H1 (cell line): ENCODE measurements around the gene RECK. TPM values are rescaled to one million over a fixed set of nuclear protein-coding genes. Genes with fewer than 3 reads are reported as not detected.

Experiments used
- CHD1 ChIP-seq: IDR thresholded peaks from 2 replicates; pipeline ENCODE4 v1.6.1; 2012; ENCODE audit warnings: low read depth, low read length, improper control_type of control experiment
- GABPA ChIP-seq: IDR thresholded peaks from 2 replicates; pipeline ENCODE4 v1.6.1; 2011; ENCODE audit warnings: mild to moderate bottlenecking, low read length, moderate library complexity, borderline replicate concordance; ENCODE audit not compliant: insufficient read depth
- KDM4A ChIP-seq: IDR thresholded peaks from one replicate; pipeline ENCODE4 v1.7.1; 2012; ENCODE audit warnings: low read depth, mild to moderate bottlenecking, moderate library complexity, low read length, inconsistent platforms; ENCODE audit not compliant: severe bottlenecking
- MAX ChIP-seq: IDR thresholded peaks from 2 replicates; pipeline ENCODE4 v1.6.1; 2012; ENCODE audit warnings: inconsistent platforms
- RBBP5 ChIP-seq: IDR thresholded peaks from 2 replicates; pipeline ENCODE4 v1.7.1; 2012; ENCODE audit warnings: low read depth, mild to moderate bottlenecking, inconsistent platforms, low read length, moderate library complexity, borderline replicate concordance
- SRF ChIP-seq: IDR thresholded peaks from 2 replicates; pipeline ENCODE4 v1.6.1; 2011; ENCODE audit warnings: mild to moderate bottlenecking, low read depth, low read length, moderate library complexity
- TAF1 ChIP-seq: IDR thresholded peaks from 2 replicates; pipeline ENCODE4 v1.6.1; 2011; ENCODE audit warnings: mild to moderate bottlenecking, low read depth, low read length
- polyA plus RNA-seq, 7 experiments: library from polyadenylated mRNA; depleted of rRNA in 3 of 7; stranded (reverse) in 5 of 7; unstranded in 2 of 7; fragments of >200 nt in 5 of 7; fragments of 200-250 nt in 2 of 7; gene quantifications; 1 replicate in 5 of 7; 2 replicates in 1 of 7; 4 replicates in 1 of 7; pipeline versions ENCODE4 v1.2.1 to v1.2.3, GENCODE V29; 2011 to 2013; ENCODE audit warnings: missing spikeins in 2 of 7, mixed read lengths in 2 of 7
- total RNA-seq: library from RNA; stranded (reverse); fragmentation: NEBNext Ultra II Directional; extraction: Animal tissue kit (Norgen Biotek cat#: 25700); gene quantifications from 2 replicates; pipeline ENCODE4 v1.2.1, GENCODE V29; 2021
- TF ChIP-seq, protein P1 (sequence below): fragments of 300-600 bp; sonication (generic); IDR thresholded peaks from 2 replicates; pipeline ENCODE4 v1.7.1; 2012; ENCODE audit warnings: low read length, moderate library complexity, mild to moderate bottlenecking, inconsistent platforms; ENCODE audit not compliant: insufficient replicate concordance

RECK gene
- total and polyA plus RNA-seq, 2 of the 8 experiments (the other 6 are each of a cell fraction or from before 2014, with no cell fraction given): 5.4 to 9.8 TPM

DNA sequence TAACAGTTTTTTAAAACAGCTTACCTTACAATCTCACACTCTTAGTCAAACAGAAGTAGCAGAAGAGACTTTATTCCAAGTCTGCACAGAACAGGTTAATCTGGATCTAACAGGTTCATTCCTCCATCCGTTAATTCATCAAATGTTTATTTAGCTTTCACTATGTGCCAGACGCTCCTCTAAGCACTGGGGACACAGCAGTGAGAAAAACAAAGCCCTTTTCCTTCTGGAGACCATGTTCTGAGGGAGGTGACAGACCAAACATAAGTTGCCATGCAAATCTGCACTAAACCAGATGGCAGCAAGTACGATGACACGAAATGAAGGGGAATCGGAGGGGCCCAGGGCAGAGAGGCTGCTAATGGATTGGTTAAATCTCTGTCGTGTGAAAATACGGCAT, 82.8 kb downstream of the RECK start (continued):
- TF ChIP-seq, protein P1, sequence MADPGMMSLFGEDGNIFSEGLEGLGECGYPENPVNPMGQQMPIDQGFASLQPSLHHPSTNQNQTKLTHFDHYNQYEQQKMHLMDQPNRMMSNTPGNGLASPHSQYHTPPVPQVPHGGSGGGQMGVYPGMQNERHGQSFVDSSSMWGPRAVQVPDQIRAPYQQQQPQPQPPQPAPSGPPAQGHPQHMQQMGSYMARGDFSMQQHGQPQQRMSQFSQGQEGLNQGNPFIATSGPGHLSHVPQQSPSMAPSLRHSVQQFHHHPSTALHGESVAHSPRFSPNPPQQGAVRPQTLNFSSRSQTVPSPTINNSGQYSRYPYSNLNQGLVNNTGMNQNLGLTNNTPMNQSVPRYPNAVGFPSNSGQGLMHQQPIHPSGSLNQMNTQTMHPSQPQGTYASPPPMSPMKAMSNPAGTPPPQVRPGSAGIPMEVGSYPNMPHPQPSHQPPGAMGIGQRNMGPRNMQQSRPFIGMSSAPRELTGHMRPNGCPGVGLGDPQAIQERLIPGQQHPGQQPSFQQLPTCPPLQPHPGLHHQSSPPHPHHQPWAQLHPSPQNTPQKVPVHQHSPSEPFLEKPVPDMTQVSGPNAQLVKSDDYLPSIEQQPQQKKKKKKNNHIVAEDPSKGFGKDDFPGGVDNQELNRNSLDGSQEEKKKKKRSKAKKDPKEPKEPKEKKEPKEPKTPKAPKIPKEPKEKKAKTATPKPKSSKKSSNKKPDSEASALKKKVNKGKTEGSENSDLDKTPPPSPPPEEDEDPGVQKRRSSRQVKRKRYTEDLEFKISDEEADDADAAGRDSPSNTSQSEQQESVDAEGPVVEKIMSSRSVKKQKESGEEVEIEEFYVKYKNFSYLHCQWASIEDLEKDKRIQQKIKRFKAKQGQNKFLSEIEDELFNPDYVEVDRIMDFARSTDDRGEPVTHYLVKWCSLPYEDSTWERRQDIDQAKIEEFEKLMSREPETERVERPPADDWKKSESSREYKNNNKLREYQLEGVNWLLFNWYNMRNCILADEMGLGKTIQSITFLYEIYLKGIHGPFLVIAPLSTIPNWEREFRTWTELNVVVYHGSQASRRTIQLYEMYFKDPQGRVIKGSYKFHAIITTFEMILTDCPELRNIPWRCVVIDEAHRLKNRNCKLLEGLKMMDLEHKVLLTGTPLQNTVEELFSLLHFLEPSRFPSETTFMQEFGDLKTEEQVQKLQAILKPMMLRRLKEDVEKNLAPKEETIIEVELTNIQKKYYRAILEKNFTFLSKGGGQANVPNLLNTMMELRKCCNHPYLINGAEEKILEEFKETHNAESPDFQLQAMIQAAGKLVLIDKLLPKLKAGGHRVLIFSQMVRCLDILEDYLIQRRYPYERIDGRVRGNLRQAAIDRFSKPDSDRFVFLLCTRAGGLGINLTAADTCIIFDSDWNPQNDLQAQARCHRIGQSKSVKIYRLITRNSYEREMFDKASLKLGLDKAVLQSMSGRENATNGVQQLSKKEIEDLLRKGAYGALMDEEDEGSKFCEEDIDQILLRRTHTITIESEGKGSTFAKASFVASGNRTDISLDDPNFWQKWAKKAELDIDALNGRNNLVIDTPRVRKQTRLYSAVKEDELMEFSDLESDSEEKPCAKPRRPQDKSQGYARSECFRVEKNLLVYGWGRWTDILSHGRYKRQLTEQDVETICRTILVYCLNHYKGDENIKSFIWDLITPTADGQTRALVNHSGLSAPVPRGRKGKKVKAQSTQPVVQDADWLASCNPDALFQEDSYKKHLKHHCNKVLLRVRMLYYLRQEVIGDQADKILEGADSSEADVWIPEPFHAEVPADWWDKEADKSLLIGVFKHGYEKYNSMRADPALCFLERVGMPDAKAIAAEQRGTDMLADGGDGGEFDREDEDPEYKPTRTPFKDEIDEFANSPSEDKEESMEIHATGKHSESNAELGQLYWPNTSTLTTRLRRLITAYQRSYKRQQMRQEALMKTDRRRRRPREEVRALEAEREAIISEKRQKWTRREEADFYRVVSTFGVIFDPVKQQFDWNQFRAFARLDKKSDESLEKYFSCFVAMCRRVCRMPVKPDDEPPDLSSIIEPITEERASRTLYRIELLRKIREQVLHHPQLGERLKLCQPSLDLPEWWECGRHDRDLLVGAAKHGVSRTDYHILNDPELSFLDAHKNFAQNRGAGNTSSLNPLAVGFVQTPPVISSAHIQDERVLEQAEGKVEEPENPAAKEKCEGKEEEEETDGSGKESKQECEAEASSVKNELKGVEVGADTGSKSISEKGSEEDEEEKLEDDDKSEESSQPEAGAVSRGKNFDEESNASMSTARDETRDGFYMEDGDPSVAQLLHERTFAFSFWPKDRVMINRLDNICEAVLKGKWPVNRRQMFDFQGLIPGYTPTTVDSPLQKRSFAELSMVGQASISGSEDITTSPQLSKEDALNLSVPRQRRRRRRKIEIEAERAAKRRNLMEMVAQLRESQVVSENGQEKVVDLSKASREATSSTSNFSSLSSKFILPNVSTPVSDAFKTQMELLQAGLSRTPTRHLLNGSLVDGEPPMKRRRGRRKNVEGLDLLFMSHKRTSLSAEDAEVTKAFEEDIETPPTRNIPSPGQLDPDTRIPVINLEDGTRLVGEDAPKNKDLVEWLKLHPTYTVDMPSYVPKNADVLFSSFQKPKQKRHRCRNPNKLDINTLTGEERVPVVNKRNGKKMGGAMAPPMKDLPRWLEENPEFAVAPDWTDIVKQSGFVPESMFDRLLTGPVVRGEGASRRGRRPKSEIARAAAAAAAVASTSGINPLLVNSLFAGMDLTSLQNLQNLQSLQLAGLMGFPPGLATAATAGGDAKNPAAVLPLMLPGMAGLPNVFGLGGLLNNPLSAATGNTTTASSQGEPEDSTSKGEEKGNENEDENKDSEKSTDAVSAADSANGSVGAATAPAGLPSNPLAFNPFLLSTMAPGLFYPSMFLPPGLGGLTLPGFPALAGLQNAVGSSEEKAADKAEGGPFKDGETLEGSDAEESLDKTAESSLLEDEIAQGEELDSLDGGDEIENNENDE: no peak
- TF ChIP-seq RBBP5 (no peak), GABPA (no peak), KDM4A (no peak), SRF (no peak), TAF1 (no peak), MAX (no peak), CHD1 (no peak)
